Measurements from ENCODE around the gene OR6S1.
A peak's percentile ranks its signal among the peaks of the same experiment; 100 is the strongest.
"Not testable (repeated sequence)": the region's sequence is repeated elsewhere in the genome, so short reads cannot be mapped to it uniquely, and the experiment has no call there.

The OR6S1 gene

GRCh38 chr14:20630340-20631022, 11.0 kb downstream of the OR6S1 start:
- peak; percentile 58 for DNase-seq

- DNase-seq: no peak
Measured at GRCh38 chr14:20628063-20628854, 13.2 kb downstream of the OR6S1 start.

GRCh38 chr14:20627346-20628027, 14.0 kb downstream of the OR6S1 start:
- DNase-seq: no peak

GRCh38 chr14:20626274-20626673, 15.2 kb downstream of the OR6S1 start:
- DNase-seq: no peak

- peak; percentile 64 for DNase-seq
Measured at GRCh38 chr14:20624495-20625070, 16.9 kb downstream of the OR6S1 start.

GRCh38 chr14:20623798-20624197, 17.7 kb downstream of the OR6S1 start:
- DNase-seq: no peak

GRCh38 chr14:20622816-20623291, 18.6 kb downstream of the OR6S1 start:
- no peak for DNase-seq

GRCh38 chr14:20620798-20621478, 20.6 kb downstream of the OR6S1 start:
- DNase-seq: no peak

- DNase-seq: not testable (repeated sequence)
Measured at GRCh38 chr14:20619688-20620087, 21.8 kb downstream of the OR6S1 start.

- DNase-seq: peak; percentile 43
Measured at GRCh38 chr14:20618271-20618749, 23.2 kb downstream of the OR6S1 start.

- DNase-seq: no peak
Measured at GRCh38 chr14:20617138-20618003, 24.1 kb downstream of the OR6S1 start.

GRCh38 chr14:20615996-20616395, 25.5 kb downstream of the OR6S1 start:
- no peak for DNase-seq

GRCh38 chr14:20614038-20614840, 27.3 kb downstream of the OR6S1 start:
- peak; percentile 53 for DNase-seq

- peak; percentile 99 for DNase-seq
Measured at GRCh38 chr14:20613094-20614037, 28.1 kb downstream of the OR6S1 start.

GRCh38 chr14:20612403-20612802, 29.1 kb downstream of the OR6S1 start:
- DNase-seq: no peak

GRCh38 chr14:20611277-20611676, 30.2 kb downstream of the OR6S1 start:
- no peak for DNase-seq

GRCh38 chr14:20610002-20610765, 31.3 kb downstream of the OR6S1 start:
- peak; percentile 80 for DNase-seq

- peak; percentile 91 for DNase-seq
Measured at GRCh38 chr14:20609215-20610001, 32.1 kb downstream of the OR6S1 start.

Measured in kidney glomerular epithelial cell (primary cell).